ENCODE measurements around the gene KDM4C. TPM values are rescaled to one million over a fixed set of nuclear protein-coding genes. Genes with fewer than 3 reads are reported as not detected.

KDM4C gene
- total RNA-seq, 1 experiment from 2014 or later = 4.8 TPM

DNA sequence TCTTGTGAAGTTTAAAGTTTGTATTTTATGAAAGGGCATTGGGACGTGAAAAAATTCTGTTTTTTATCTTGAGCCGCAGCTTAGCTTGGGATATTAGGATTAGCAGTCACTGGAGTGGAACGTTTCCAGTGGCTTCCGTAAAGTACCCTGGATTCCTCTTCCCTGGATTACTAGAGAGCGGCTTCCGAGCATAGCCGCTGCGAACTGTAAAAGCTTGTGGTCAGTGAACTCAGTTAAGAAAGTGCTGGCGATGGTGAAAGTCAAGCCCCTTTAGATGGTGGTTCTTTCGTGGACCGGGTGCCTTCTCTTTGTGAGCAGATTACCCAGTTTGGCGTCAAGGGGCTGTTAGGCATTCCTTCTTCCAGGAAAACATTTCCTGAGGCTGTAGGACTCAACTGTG lies 168.1 kb downstream of the KDM4C start:
- Histone ChIP-seq H3K27ac (ENCODE audit: low read depth, low read length, poor library complexity, severe bottlenecking) (no peak overlapping the region), H3K27me3 (replicated peaks; ENCODE audit: insufficient read depth, low read depth, low read length, poor library complexity) (peaks cover 3% of the 10 kb centered on the region), H3K36me3 (ENCODE audit: insufficient read depth, low read length, poor library complexity, severe bottlenecking) (no peaks in the 10 kb centered on the region), H3K4me3 (ENCODE audit: low read depth, low read length, poor library complexity, severe bottlenecking) (no peak overlapping the region), H3K4me1 (ENCODE audit: insufficient read depth, low read length, poor library complexity, severe bottlenecking) (no peaks in the 10 kb centered on the region), H3K9me3 (ENCODE audit: low read depth, low read length, poor library complexity, severe bottlenecking) (no peaks in the 10 kb centered on the region)
- POLR2A ChIA-PET (ENCODE audit: low non-redundant PET) = no interaction called here
- CTCF ChIA-PET = no interaction called here
- no peak for DNase-seq (ENCODE audit: low spot score)
- TF ChIP-seq EZH2 (IDR thresholded peaks at IDR 0.05; ENCODE audit: borderline replicate concordance, low read depth, low read length, poor library complexity, severe bottlenecking) = no peak
- TF ChIP-seq, protein P1, sequence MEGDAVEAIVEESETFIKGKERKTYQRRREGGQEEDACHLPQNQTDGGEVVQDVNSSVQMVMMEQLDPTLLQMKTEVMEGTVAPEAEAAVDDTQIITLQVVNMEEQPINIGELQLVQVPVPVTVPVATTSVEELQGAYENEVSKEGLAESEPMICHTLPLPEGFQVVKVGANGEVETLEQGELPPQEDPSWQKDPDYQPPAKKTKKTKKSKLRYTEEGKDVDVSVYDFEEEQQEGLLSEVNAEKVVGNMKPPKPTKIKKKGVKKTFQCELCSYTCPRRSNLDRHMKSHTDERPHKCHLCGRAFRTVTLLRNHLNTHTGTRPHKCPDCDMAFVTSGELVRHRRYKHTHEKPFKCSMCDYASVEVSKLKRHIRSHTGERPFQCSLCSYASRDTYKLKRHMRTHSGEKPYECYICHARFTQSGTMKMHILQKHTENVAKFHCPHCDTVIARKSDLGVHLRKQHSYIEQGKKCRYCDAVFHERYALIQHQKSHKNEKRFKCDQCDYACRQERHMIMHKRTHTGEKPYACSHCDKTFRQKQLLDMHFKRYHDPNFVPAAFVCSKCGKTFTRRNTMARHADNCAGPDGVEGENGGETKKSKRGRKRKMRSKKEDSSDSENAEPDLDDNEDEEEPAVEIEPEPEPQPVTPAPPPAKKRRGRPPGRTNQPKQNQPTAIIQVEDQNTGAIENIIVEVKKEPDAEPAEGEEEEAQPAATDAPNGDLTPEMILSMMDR (conservative IDR thresholded peaks at IDR 0.05; ENCODE audit: low read depth, low read length) = no peak
- BruUV-seq (replicated peaks) = no TSS peak
- intact Hi-C loops (cut with micrococcal nuclease; ENCODE audit: unreplicated experiment) = no loop called here

DNA sequence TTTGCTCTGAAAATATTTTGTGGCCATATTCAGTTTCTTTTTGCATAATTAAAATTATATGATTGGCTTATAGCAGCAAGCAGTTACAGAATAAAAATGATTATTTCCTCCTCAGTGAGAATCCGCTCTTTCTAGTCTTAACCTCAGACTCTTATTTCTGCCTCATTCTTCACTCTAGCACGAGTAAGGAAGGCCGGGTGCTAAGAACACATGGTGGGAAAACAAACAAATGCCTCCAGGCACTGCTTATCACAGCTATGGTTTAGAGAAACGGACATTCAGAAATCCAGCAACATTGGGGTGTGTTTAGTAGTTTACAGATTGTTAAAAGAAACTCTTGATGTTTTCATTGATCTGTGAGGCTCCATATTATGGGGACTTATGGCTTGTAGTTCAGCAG lies 168.7 kb downstream of the KDM4C start:
- TF ChIP-seq, protein P1 (conservative IDR thresholded peaks at IDR 0.05; ENCODE audit: low read depth, low read length) = no peak
- TF ChIP-seq EZH2 (IDR thresholded peaks at IDR 0.05; ENCODE audit: borderline replicate concordance, low read depth, low read length, poor library complexity, severe bottlenecking) = no peak
- H3K9me3 ChIP-seq (ENCODE audit: low read depth, low read length, poor library complexity, severe bottlenecking) = no peaks in the 10 kb centered on the region
- no peak for DNase-seq (ENCODE audit: low spot score)
- no peak overlapping the region for H3K27ac ChIP-seq (ENCODE audit: low read depth, low read length, poor library complexity, severe bottlenecking)
- CTCF ChIA-PET = no interaction called here
- POLR2A ChIA-PET (ENCODE audit: low non-redundant PET) = no interaction called here
- peaks cover 3% of the 10 kb centered on the region for H3K27me3 ChIP-seq (replicated peaks; ENCODE audit: insufficient read depth, low read depth, low read length, poor library complexity)
- no peak overlapping the region for H3K4me3 ChIP-seq (ENCODE audit: low read depth, low read length, poor library complexity, severe bottlenecking)
- BruUV-seq (replicated peaks) = no TSS peak
- intact Hi-C loops (cut with micrococcal nuclease; ENCODE audit: unreplicated experiment) = no loop called here
- H3K4me1 ChIP-seq (ENCODE audit: insufficient read depth, low read length, poor library complexity, severe bottlenecking) = no peaks in the 10 kb centered on the region
- H3K36me3 ChIP-seq (ENCODE audit: insufficient read depth, low read length, poor library complexity, severe bottlenecking) = no peaks in the 10 kb centered on the region

DNA sequence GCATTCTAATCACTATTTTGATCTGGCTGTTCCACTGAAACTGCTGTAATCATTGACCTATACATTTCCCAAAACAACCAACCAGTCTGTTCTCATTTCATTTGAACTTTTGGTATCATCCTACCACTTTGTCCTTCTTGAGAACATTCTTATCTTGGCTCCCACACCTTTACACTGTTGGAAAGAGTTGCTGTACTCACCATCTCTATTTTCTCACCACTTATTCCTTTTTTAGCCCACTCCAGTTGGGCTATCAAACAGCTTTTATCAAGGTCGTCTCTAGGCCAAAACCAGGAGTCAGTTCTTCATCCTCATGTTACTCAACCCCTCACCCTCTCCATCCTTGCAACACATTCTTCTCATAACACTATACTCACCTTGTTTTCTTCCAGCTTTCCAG lies 170.1 kb downstream of the KDM4C start:
- no TSS peak for BruUV-seq (replicated peaks)

More for the DNA sequence above, 170.1 kb downstream of the KDM4C start:
- ChIA-PET CTCF (no interaction called here), POLR2A (ENCODE audit: low non-redundant PET) (no interaction called here)
- H3K36me3 ChIP-seq (ENCODE audit: insufficient read depth, low read length, poor library complexity, severe bottlenecking) = no peaks in the 10 kb centered on the region
- H3K27ac ChIP-seq (ENCODE audit: low read depth, low read length, poor library complexity, severe bottlenecking) = no peak overlapping the region
- no peak for DNase-seq (ENCODE audit: low spot score)
- TF ChIP-seq EZH2 (IDR thresholded peaks at IDR 0.05; ENCODE audit: borderline replicate concordance, low read depth, low read length, poor library complexity, severe bottlenecking) = no peak
- TF ChIP-seq, protein P1 (conservative IDR thresholded peaks at IDR 0.05; ENCODE audit: low read depth, low read length) = no peak
- H3K9me3 ChIP-seq (ENCODE audit: low read depth, low read length, poor library complexity, severe bottlenecking) = no peaks in the 10 kb centered on the region
- peaks cover 3% of the 10 kb centered on the region for H3K27me3 ChIP-seq (replicated peaks; ENCODE audit: insufficient read depth, low read depth, low read length, poor library complexity)
- intact Hi-C loops (cut with micrococcal nuclease; ENCODE audit: unreplicated experiment) = no loop called here
- no peak overlapping the region for H3K4me3 ChIP-seq (ENCODE audit: low read depth, low read length, poor library complexity, severe bottlenecking)
- no peaks in the 10 kb centered on the region for H3K4me1 ChIP-seq (ENCODE audit: insufficient read depth, low read length, poor library complexity, severe bottlenecking)
